Smooth muscle cell (in vitro differentiated cells): ENCODE results near the gene ARAF. TPM values are rescaled to one million over a fixed set of nuclear protein-coding genes. Genes with fewer than 3 reads are reported as not detected.
"Not testable (repeated sequence)": the region's sequence is repeated elsewhere in the genome, so short reads cannot be mapped to it uniquely, and the experiment has no call there.

Experiments used
- DNase-seq: peaks from one replicate; lab custom pipeline; 2025; ENCODE audit not compliant: unreplicated experiment; lab: John Stamatoyannopoulos, UW
- H2AFZ ChIP-seq: fragments of 200-600 bp; sonication (generic); 2 replicates; pipeline ENCODE4 v1.6.0; 2016; ENCODE audit warnings: antibody characterized with exemption, low read depth, mild to moderate bottlenecking
- H3F3A ChIP-seq: fragments of 200-600 bp; sonication (generic); 2 replicates; pipeline ENCODE4 v1.6.0; 2017; ENCODE audit warnings: antibody characterized with exemption, low read depth
- H3K27ac ChIP-seq: fragments of 200-600 bp; sonication (generic); 2 replicates; pipeline ENCODE4 v1.5.1; 2016; ENCODE audit warnings: low read depth, mild to moderate bottlenecking
- H3K27me3 ChIP-seq: fragments of 200-600 bp; sonication (generic); 2 replicates; pipeline ENCODE4 v1.6.1; 2016; ENCODE audit warnings: low read depth, mild to moderate bottlenecking
- H3K36me3 ChIP-seq: fragments of 200-600 bp; sonication (generic); 2 replicates; pipeline ENCODE4 v1.5.1; 2016; ENCODE audit warnings: low read depth
- H3K4me1 ChIP-seq: fragments of 200-600 bp; sonication (generic); 2 replicates; pipeline ENCODE4 v1.5.1; 2016; ENCODE audit warnings: low read depth
- H3K4me2 ChIP-seq: fragments of 200-600 bp; sonication (generic); 2 replicates; pipeline ENCODE4 v1.6.0; 2016; ENCODE audit warnings: mild to moderate bottlenecking
- H3K4me3 ChIP-seq: fragments of 200-600 bp; sonication (generic); 2 replicates; pipeline ENCODE4 v1.5.1; 2016; ENCODE audit warnings: mild to moderate bottlenecking
- H3K79me2 ChIP-seq: fragments of 200-600 bp; sonication (generic); 2 replicates; pipeline ENCODE4 v1.6.0; 2016; ENCODE audit warnings: low read depth, mild to moderate bottlenecking
- H3K9ac ChIP-seq: fragments of 200-600 bp; sonication (generic); 2 replicates; pipeline ENCODE4 v1.6.0; 2016; ENCODE audit warnings: low read depth
- H3K9me3 ChIP-seq: fragments of 200-600 bp; sonication (generic); replicated peaks from 2 replicates; pipeline ENCODE4 v1.5.1; 2016; ENCODE audit warnings: low read depth
- H4K20me1 ChIP-seq: fragments of 200-600 bp; sonication (generic); 2 replicates; pipeline ENCODE4 v1.6.0; 2016; ENCODE audit warnings: low read depth
- CTCF ChIP-seq: fragments of 200-600 bp; sonication (generic); IDR thresholded peaks from 2 replicates; pipeline ENCODE4 v1.5.1; 2017; ENCODE audit warnings: borderline replicate concordance, mild to moderate bottlenecking, antibody characterized with exemption; ENCODE audit not compliant: insufficient read depth, poor library complexity, severe bottlenecking
- WGBS: methylation state at CpG from one replicate; pipeline ENCODE4 v1.1.7; 2016; ENCODE audit warnings: low lambda C conversion rate; 5-methylcytosine and 5-hydroxymethylcytosine counted together
- polyA plus RNA-seq: library from polyadenylated mRNA; unstranded; fragments of >200 nt; fragmentation: Nextera tagmentation; extraction: Ambion mirVana; gene quantifications from 2 replicates; pipeline ENCODE4 v1.2.1, GENCODE V29; 2016
- total RNA-seq: library from RNA; depleted of rRNA; stranded (reverse); fragments of >200 nt; gene quantifications from 2 replicates; pipeline ENCODE4 v1.2.3, GENCODE V29; 2014

Gene ARAF
- total and polyA plus RNA-seq, 2 experiments from 2014 or later, result 33.1 to 63.1 TPM

GRCh38 chrX:47595716-47596251 is 34.8 kb downstream of the ARAF start:
- H3K4me2 ChIP-seq, result peak overlapping the region; percentile 48
- H3K36me3 ChIP-seq, result no peaks in the 10 kb centered on the region
- no peak overlapping the region for H3K4me3 ChIP-seq
- H3F3A ChIP-seq, result peaks cover 3% of the 10 kb centered on the region
- 48% methylated on average over 1 of the region's 1 CpG for WGBS
- H3K9me3 ChIP-seq, result peaks cover 7% of the 10 kb centered on the region
- no peak for TF ChIP-seq CTCF
- H2AFZ ChIP-seq, result no peak overlapping the region
- no peaks in the 10 kb centered on the region for H3K27me3 ChIP-seq
- DNase-seq, result no peak
- H3K9ac ChIP-seq, result peak overlapping the region; percentile 10
- no peaks in the 10 kb centered on the region for H3K79me2 ChIP-seq
- H3K27ac ChIP-seq, result peak overlapping the region; percentile 85
- H3K4me1 ChIP-seq, result no peaks in the 10 kb centered on the region
- no peaks in the 10 kb centered on the region for H4K20me1 ChIP-seq

- Histone ChIP-seq H4K20me1 (no peaks in the 10 kb centered on the region), H3K79me2 (no peaks in the 10 kb centered on the region), H3K36me3 (no peaks in the 10 kb centered on the region), H3K27me3 (no peaks in the 10 kb centered on the region), H2AFZ (no peak overlapping the region), H3K27ac (peak overlapping the region; percentile 85), H3K4me1 (no peaks in the 10 kb centered on the region), H3F3A (peaks cover 3% of the 10 kb centered on the region), H3K4me3 (no peak overlapping the region), H3K9ac (no peak overlapping the region), H3K9me3 (peaks cover 7% of the 10 kb centered on the region), H3K4me2 (peak overlapping the region; percentile 48)
- DNase-seq, result no peak
- WGBS, result 36% methylated on average over 2 of the region's 2 CpGs
- no peak for TF ChIP-seq CTCF
These were observed 35.3 kb downstream of the ARAF start for GRCh38 chrX:47596256-47596655.

GRCh38 chrX:47597222-47597621 is 36.2 kb downstream of the ARAF start:
- Histone ChIP-seq H3K4me3 (no peak overlapping the region), H3K27me3 (no peaks in the 10 kb centered on the region), H3K79me2 (no peaks in the 10 kb centered on the region), H4K20me1 (no peaks in the 10 kb centered on the region), H3K9ac (no peak overlapping the region), H3K27ac (no peak overlapping the region), H3K36me3 (no peaks in the 10 kb centered on the region), H3K4me2 (no peak overlapping the region), H3F3A (peaks cover 3% of the 10 kb centered on the region), H3K4me1 (no peaks in the 10 kb centered on the region), H2AFZ (no peak overlapping the region), H3K9me3 (peaks cover 7% of the 10 kb centered on the region)
- TF ChIP-seq CTCF, result no peak
- WGBS, result 61% methylated on average over 3 of the region's 3 CpGs
- DNase-seq, result no peak

- not testable (repeated sequence) for H3K27me3 ChIP-seq, H3K4me1 ChIP-seq, H3K27ac ChIP-seq, H3K4me2 ChIP-seq, DNase-seq, H3K4me3 ChIP-seq, H4K20me1 ChIP-seq, H3K79me2 ChIP-seq, H3K9ac ChIP-seq, H3K36me3 ChIP-seq, H3F3A ChIP-seq, H3K9me3 ChIP-seq, H2AFZ ChIP-seq
- WGBS, result 87% methylated on average over 4 of the region's 4 CpGs
These were observed 42.1 kb downstream of the ARAF start for GRCh38 chrX:47603125-47603524.
